GM12864 (cell line): ENCODE measurements around the gene CLEC10A.
"Not testable (repeated sequence)": the region's sequence is repeated elsewhere in the genome, so short reads cannot be mapped to it uniquely, and the experiment has no call there.

Experiments
- DNase-seq: peaks from one replicate; pipeline ENCODE4 v3.0.0-alpha.2; 2011; ENCODE audit warnings: low read depth
- H3K4me3 ChIP-seq: 2 replicates; pipeline ENCODE4 v1.5.1; 2011; ENCODE audit warnings: mild to moderate bottlenecking, low read depth, low read length, control low read depth
- TF ChIP-seq, protein P1 (sequence below): IDR thresholded peaks from 2 replicates; pipeline ENCODE4 v1.5.1; 2011; ENCODE audit warnings: low read depth, mild to moderate bottlenecking, moderate library complexity, low read length, control low read depth, inconsistent platforms; ENCODE audit errors: missing control alignments

CLEC10A gene

GRCh38 chr17:7107012-7107754 is 27.1 kb upstream of the CLEC10A start:
- TF ChIP-seq, protein P1, sequence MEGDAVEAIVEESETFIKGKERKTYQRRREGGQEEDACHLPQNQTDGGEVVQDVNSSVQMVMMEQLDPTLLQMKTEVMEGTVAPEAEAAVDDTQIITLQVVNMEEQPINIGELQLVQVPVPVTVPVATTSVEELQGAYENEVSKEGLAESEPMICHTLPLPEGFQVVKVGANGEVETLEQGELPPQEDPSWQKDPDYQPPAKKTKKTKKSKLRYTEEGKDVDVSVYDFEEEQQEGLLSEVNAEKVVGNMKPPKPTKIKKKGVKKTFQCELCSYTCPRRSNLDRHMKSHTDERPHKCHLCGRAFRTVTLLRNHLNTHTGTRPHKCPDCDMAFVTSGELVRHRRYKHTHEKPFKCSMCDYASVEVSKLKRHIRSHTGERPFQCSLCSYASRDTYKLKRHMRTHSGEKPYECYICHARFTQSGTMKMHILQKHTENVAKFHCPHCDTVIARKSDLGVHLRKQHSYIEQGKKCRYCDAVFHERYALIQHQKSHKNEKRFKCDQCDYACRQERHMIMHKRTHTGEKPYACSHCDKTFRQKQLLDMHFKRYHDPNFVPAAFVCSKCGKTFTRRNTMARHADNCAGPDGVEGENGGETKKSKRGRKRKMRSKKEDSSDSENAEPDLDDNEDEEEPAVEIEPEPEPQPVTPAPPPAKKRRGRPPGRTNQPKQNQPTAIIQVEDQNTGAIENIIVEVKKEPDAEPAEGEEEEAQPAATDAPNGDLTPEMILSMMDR, result no peak
- no peak overlapping the region for H3K4me3 ChIP-seq
- DNase-seq, result no peak

- no peak overlapping the region for H3K4me3 ChIP-seq
- no peak for DNase-seq
- TF ChIP-seq, protein P1, result no peak
Observed at GRCh38 chr17:7102421-7102820, 22.4 kb upstream of the CLEC10A start.

GRCh38 chr17:7101531-7101930 is 21.5 kb upstream of the CLEC10A start:
- TF ChIP-seq, protein P1, result no peak
- DNase-seq, result no peak
- no peak overlapping the region for H3K4me3 ChIP-seq

DNA sequence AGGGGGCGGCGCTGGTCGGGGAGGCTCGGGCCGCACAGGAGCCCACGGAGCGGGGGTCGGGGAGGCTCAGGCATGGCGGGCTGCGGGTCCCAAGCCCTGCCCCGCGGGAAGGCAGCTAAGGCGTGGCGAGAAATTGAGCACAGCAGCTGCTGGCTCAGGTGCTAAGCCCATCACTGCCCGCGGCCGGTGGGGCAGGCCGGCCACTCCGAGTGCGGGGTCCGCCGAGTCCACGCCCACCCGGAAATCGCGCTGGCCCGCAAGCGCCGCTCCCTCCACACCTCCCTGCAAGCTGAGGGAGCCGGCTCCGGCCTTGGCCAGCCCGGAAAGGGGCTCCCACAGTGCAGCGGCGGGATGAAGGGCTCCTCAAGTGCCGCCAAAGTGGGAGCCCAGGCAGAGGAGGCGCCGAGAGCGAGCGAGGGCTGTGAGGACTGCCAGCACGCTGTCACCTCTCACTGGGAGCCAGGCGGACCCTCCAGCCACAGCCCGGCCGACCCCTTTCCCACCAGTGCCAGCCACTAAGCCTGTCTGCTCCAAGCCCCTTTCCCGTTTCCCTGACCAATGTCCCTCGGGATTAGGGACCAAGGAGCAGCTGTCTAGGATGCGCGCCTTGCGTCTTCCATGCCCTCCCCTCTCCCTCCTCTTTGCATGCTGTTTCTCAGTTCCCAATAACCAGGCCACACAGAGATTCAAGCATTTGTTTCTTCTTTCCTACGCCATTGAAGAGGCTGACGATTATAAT is 20.8 kb upstream of the CLEC10A start:
- H3K4me3 ChIP-seq, result not testable (repeated sequence)

GRCh38 chr17:7098802-7099459 is 18.9 kb upstream of the CLEC10A start:
- no peak overlapping the region for H3K4me3 ChIP-seq
- DNase-seq, result no peak
- TF ChIP-seq, protein P1, result no peak

More for the DNA sequence above, 20.8 kb upstream of the CLEC10A start:
- not testable (repeated sequence) for DNase-seq

DNA sequence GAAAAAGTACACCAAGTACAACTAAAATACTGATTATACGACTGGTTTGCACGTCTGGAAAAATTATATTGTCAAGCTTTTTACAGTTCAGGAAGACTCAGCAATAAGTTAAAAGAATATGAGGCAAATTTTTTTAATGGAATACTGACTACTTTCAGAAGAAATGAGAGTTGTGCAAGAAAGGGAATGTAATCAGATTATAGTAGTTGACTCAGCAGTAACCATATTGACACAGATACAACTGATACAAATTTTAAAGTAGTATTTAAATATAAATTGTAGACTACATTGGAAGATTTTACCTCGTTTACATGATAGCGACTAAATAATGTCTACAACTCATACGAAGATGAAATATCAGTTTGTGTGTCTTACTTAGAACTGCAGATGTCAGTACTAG is 17.9 kb upstream of the CLEC10A start:
- H3K4me3 ChIP-seq, result no peak overlapping the region
- TF ChIP-seq, protein P1, result no peak
- no peak for DNase-seq

- no peak overlapping the region for H3K4me3 ChIP-seq
- DNase-seq, result no peak
- TF ChIP-seq, protein P1, result no peak
Observed at GRCh38 chr17:7095625-7096024, 15.6 kb upstream of the CLEC10A start.
